GM23248 (cell line): ENCODE data around the gene PCCA. TPM values are rescaled to one million over a fixed set of nuclear protein-coding genes. Genes with fewer than 3 reads are reported as not detected.

ENCODE experiments used
- DNase-seq: peaks from one replicate; pipeline ENCODE4 v3.0.0-alpha.2; 2015
- H2AFZ ChIP-seq: fragments of 200-600 bp; sonication (generic); 2 replicates; pipeline ENCODE4 v1.6.1; 2016; ENCODE audit warnings: antibody characterized with exemption
- H3F3A ChIP-seq: fragments of 200-600 bp; sonication (generic); 2 replicates; pipeline ENCODE4 v1.6.1; 2016; ENCODE audit warnings: mild to moderate bottlenecking, antibody characterized with exemption, mixed run types; ENCODE audit not compliant: insufficient read depth
- H3K27ac ChIP-seq: fragments of 200-600 bp; sonication (generic); 2 replicates; pipeline ENCODE4 v1.5.1; 2016; ENCODE audit warnings: mild to moderate bottlenecking
- H3K27me3 ChIP-seq: fragments of 200-600 bp; sonication (generic); replicated peaks from 2 replicates; pipeline ENCODE4 v1.6.1; 2016; ENCODE audit warnings: mild to moderate bottlenecking; ENCODE audit not compliant: insufficient read depth
- H3K36me3 ChIP-seq: fragments of 200-600 bp; sonication (generic); 2 replicates; pipeline ENCODE4 v1.6.1; 2016; ENCODE audit warnings: low read depth, mild to moderate bottlenecking
- H3K4me1 ChIP-seq: fragments of 200-600 bp; sonication (generic); 2 replicates; pipeline ENCODE4 v1.6.1; 2016; ENCODE audit warnings: mild to moderate bottlenecking; ENCODE audit not compliant: insufficient read depth
- H3K4me2 ChIP-seq: fragments of 200-600 bp; sonication (generic); one replicate; pipeline ENCODE4 v1.6.1; 2016; ENCODE audit warnings: mild to moderate bottlenecking; ENCODE audit not compliant: unreplicated experiment
- H3K4me3 ChIP-seq: fragments of 200-600 bp; sonication (generic); 2 replicates; pipeline ENCODE4 v1.5.1; 2016; ENCODE audit warnings: mild to moderate bottlenecking
- H3K79me2 ChIP-seq: fragments of 200-600 bp; sonication (generic); 2 replicates; pipeline ENCODE4 v1.6.1; 2016; ENCODE audit warnings: mild to moderate bottlenecking; ENCODE audit not compliant: insufficient read depth
- H3K9ac ChIP-seq: fragments of 200-600 bp; sonication (generic); 2 replicates; pipeline ENCODE4 v1.6.1; 2016; ENCODE audit warnings: mild to moderate bottlenecking
- H3K9me2 ChIP-seq: fragments of 200-600 bp; sonication (generic); 2 replicates; pipeline ENCODE4 v1.6.1; 2016; ENCODE audit warnings: mixed run types, mild to moderate bottlenecking, moderate library complexity; ENCODE audit not compliant: insufficient read depth
- H3K9me3 ChIP-seq: fragments of 200-600 bp; sonication (generic); one replicate; pipeline ENCODE4 v1.6.1; 2017; ENCODE audit warnings: low read depth
- H4K20me1 ChIP-seq: fragments of 200-600 bp; sonication (generic); 2 replicates; pipeline ENCODE4 v1.6.0; 2016; ENCODE audit not compliant: insufficient read depth
- EZH2 ChIP-seq: fragments of 200-600 bp; sonication (generic); IDR thresholded peaks from 2 replicates; pipeline ENCODE4 v1.6.1; 2018; ENCODE audit warnings: antibody characterized with exemption, mild to moderate bottlenecking; ENCODE audit not compliant: insufficient read depth, poor library complexity, severe bottlenecking
- EZH2phosphoT487 ChIP-seq: fragments of 200-600 bp; sonication (generic); IDR thresholded peaks from 2 replicates; pipeline ENCODE4 v1.6.1; 2018; ENCODE audit warnings: antibody characterized with exemption, moderate library complexity, mild to moderate bottlenecking, low read depth; ENCODE audit not compliant: insufficient read depth
- WGBS, 2 experiments: methylation state at CpG; one replicate each; pipeline ENCODE4 v1.1.6; 2015 to 2017; ENCODE audit warnings: low lambda C conversion rate in 2 of 2, low coverage in 1 of 2; ENCODE audit errors: missing lambda C conversion rate in 2 of 2; 5-methylcytosine and 5-hydroxymethylcytosine counted together
- in situ Hi-C: fragments of 300-500 bp; cut with MboI; formaldehyde crosslinking; loops from 2 replicates; pipeline ENCODE4 v1.15.0; 2020
- polyA plus RNA-seq: library from polyadenylated mRNA; unstranded; fragments of >200 nt; fragmentation: Nextera tagmentation; extraction: Ambion mirVana; gene quantifications from 2 replicates; pipeline ENCODE4 v1.2.1, GENCODE V29; 2016
- total RNA-seq: library from RNA; depleted of rRNA; stranded (reverse); fragments of >200 nt; shearing (Covaris generic); gene quantifications from 2 replicates; pipeline ENCODE4 v1.2.3, GENCODE V29; 2014

The PCCA gene
- total and polyA plus RNA-seq, 2 experiments from 2014 or later = 9.1 to 9.6 TPM

- no peaks in the 10 kb centered on the region for H3K27me3 ChIP-seq
- H3F3A ChIP-seq = no peaks in the 10 kb centered on the region
- H3K79me2 ChIP-seq = no peaks in the 10 kb centered on the region
- in situ Hi-C loops = no loop called here
- peaks cover 4% of the 10 kb centered on the region; the same call in 1 of the 2 replicates for H3K36me3 ChIP-seq
- no peak overlapping the region for H3K4me2 ChIP-seq
- H3K27ac ChIP-seq = no peak overlapping the region
- H3K4me3 ChIP-seq = no peak overlapping the region
- no peaks in the 10 kb centered on the region for H3K9me3 ChIP-seq
- H3K9me2 ChIP-seq = no peaks in the 10 kb centered on the region
- WGBS, 2 experiments = 83 to 88% methylated on average over 6 of the region's 6 CpGs
- DNase-seq = no peak
- H4K20me1 ChIP-seq = no peaks in the 10 kb centered on the region
- TF ChIP-seq EZH2phosphoT487 (no peak), EZH2 (no peak)
- H3K4me1 ChIP-seq = no peaks in the 10 kb centered on the region
- H2AFZ ChIP-seq = no peak overlapping the region
- H3K9ac ChIP-seq = no peak overlapping the region
Observed at GRCh38 chr13:100403675-100404074, 314.8 kb downstream of the PCCA start.

GRCh38 chr13:100409132-100409531 lies 320.2 kb downstream of the PCCA start:
- Histone ChIP-seq H3K9me3 (no peaks in the 10 kb centered on the region), H3K4me2 (no peak overlapping the region), H3K4me3 (no peak overlapping the region), H3K27ac (no peak overlapping the region), H3K9me2 (no peaks in the 10 kb centered on the region), H3K4me1 (no peaks in the 10 kb centered on the region), H3K36me3 (peaks cover 6% of the 10 kb centered on the region; the same call in 1 of the 2 replicates), H3K27me3 (no peaks in the 10 kb centered on the region), H3F3A (no peaks in the 10 kb centered on the region), H3K79me2 (no peaks in the 10 kb centered on the region), H3K9ac (no peak overlapping the region), H4K20me1 (no peaks in the 10 kb centered on the region), H2AFZ (no peak overlapping the region)
- in situ Hi-C loops = no loop called here
- WGBS, 2 experiments = 98% methylated on average over 5 of the region's 5 CpGs
- no peak for TF ChIP-seq EZH2phosphoT487
- TF ChIP-seq EZH2 = no peak
- DNase-seq = peak; percentile 16

GRCh38 chr13:100423375-100423774 lies 334.5 kb downstream of the PCCA start:
- H3F3A ChIP-seq = no peaks in the 10 kb centered on the region
- no peaks in the 10 kb centered on the region for H3K9me2 ChIP-seq
- DNase-seq = peak; percentile 29
- no peaks in the 10 kb centered on the region for H4K20me1 ChIP-seq
- no peaks in the 10 kb centered on the region for H3K36me3 ChIP-seq
- TF ChIP-seq EZH2phosphoT487 (no peak), EZH2 (no peak)
- no peak overlapping the region for H2AFZ ChIP-seq
- no peaks in the 10 kb centered on the region for H3K4me1 ChIP-seq
- no peak overlapping the region for H3K27ac ChIP-seq
- H3K9ac ChIP-seq = no peak overlapping the region
- H3K9me3 ChIP-seq = no peaks in the 10 kb centered on the region
- H3K4me3 ChIP-seq = no peak overlapping the region
- H3K27me3 ChIP-seq = no peaks in the 10 kb centered on the region
- in situ Hi-C loops = no loop called here
- no peaks in the 10 kb centered on the region for H3K79me2 ChIP-seq
- WGBS, 2 experiments = 97 to 98% methylated on average over 2 of the region's 2 CpGs
- no peak overlapping the region for H3K4me2 ChIP-seq

GRCh38 chr13:100428986-100429385 lies 340.1 kb downstream of the PCCA start:
- in situ Hi-C loops = no loop called here
- no peak overlapping the region for H3K9ac ChIP-seq
- no peak overlapping the region for H3K4me3 ChIP-seq
- no peak for DNase-seq
- no peaks in the 10 kb centered on the region for H3K9me2 ChIP-seq
- no peaks in the 10 kb centered on the region for H3K79me2 ChIP-seq
- no peak overlapping the region for H2AFZ ChIP-seq
- 0 out of 2 replicates have a peak, but pooled peaks cover 4% of the 10 kb centered on the region for H3F3A ChIP-seq
- no peaks in the 10 kb centered on the region for H4K20me1 ChIP-seq
- peaks cover 5% of the 10 kb centered on the region for H3K4me1 ChIP-seq
- no peak overlapping the region for H3K4me2 ChIP-seq
- 0 out of 2 replicates have a peak, but pooled peaks cover 3% of the 10 kb centered on the region for H3K36me3 ChIP-seq
- H3K9me3 ChIP-seq = no peaks in the 10 kb centered on the region
- H3K27ac ChIP-seq = no peak overlapping the region
- H3K27me3 ChIP-seq = no peaks in the 10 kb centered on the region
- WGBS, 2 experiments = 74 to 84% methylated on average over 3 of the region's 3 CpGs
- no peak for TF ChIP-seq EZH2phosphoT487
- TF ChIP-seq EZH2 = no peak

GRCh38 chr13:100432611-100433010 lies 343.7 kb downstream of the PCCA start:
- TF ChIP-seq EZH2 (no peak), EZH2phosphoT487 (no peak)
- no peak overlapping the region for H3K4me2 ChIP-seq
- WGBS, 2 experiments = 96 to 100% methylated on average over 2 of the region's 2 CpGs
- 0 out of 2 replicates have a peak, but pooled peaks cover 7% of the 10 kb centered on the region for H3F3A ChIP-seq
- no peak overlapping the region for H3K27ac ChIP-seq
- H3K79me2 ChIP-seq = no peaks in the 10 kb centered on the region
- H3K4me1 ChIP-seq = peaks cover 13% of the 10 kb centered on the region
- no peak overlapping the region for H2AFZ ChIP-seq
- H3K4me3 ChIP-seq = no peak overlapping the region
- no peak for DNase-seq
- H3K9ac ChIP-seq = no peak overlapping the region
- H3K9me2 ChIP-seq = no peaks in the 10 kb centered on the region
- no peaks in the 10 kb centered on the region for H4K20me1 ChIP-seq
- no peaks in the 10 kb centered on the region for H3K9me3 ChIP-seq
- H3K27me3 ChIP-seq = no peaks in the 10 kb centered on the region
- in situ Hi-C loops = no loop called here
- H3K36me3 ChIP-seq = 0 out of 2 replicates have a peak, but pooled peaks cover 3% of the 10 kb centered on the region
